ENCODE data around the gene MGAT4B.

GRCh38 chr5:179803651-179804554 is 2.8 kb downstream of the MGAT4B start:
- TF ChIP-seq EP300 (IDR thresholded peaks at IDR 0.05) (no peak), HEYL (CRISPR knock-in tag; IDR thresholded peaks at IDR 0.05) (no peak), POLR2A (IDR thresholded peaks at IDR 0.05; ENCODE audit: low read length) (no peak), CTCF (IDR thresholded peaks at IDR 0.05) (no peak), EHMT2 (IDR thresholded peaks at IDR 0.05; ENCODE audit: low read depth) (no peak), NFE2L2 (conservative IDR thresholded peaks at IDR 0.05; ENCODE audit: low read length) (no peak), ZFP36 (IDR thresholded peaks at IDR 0.05; ENCODE audit: borderline replicate concordance, partially characterized antibody) (no peak)
